HEK293 (cell line): Measurements from ENCODE around the gene CCDC9.

Experiments used
- CTCF ChIA-PET: fragments of 350-600 bp; formaldehyde crosslinking; extraction: SDS; loops from one replicate; lab custom pipeline; 2021; ENCODE audit warnings: antibody characterized with exemption; lab: Yijun Ruan, JAX
- POLR2A ChIA-PET: fragments of 300-600 bp; formaldehyde crosslinking; extraction: SDS; loops from one replicate; lab custom pipeline; 2020; ENCODE audit warnings: antibody characterized with exemption, inconsistent platforms; lab: Yijun Ruan, JAX
- H3K27ac ChIP-seq: fragments of 200-500 bp; sonication (Bioruptor generic); 2 replicates; pipeline ENCODE4 v1.5.1; 2014; ENCODE audit warnings: low read depth, low read length, control low read depth, inconsistent platforms; ENCODE audit errors: extremely low read depth
- H3K36me3 ChIP-seq, 2 experiments: fragments of 200-500 bp in 1 of 2; sonication (Bioruptor generic) in 1 of 2; 1 replicate in 1 of 2; 2 replicates in 1 of 2; pipeline ENCODE4 v1.5.1; 2014 to 2017; ENCODE audit warnings: inconsistent platforms in 2 of 2, low read length in 2 of 2; ENCODE audit not compliant: control insufficient read depth in 2 of 2, insufficient read depth in 1 of 2
- H3K4me1 ChIP-seq: fragments of 200-500 bp; sonication (Bioruptor generic); 2 replicates; pipeline ENCODE4 v1.5.1; 2014; ENCODE audit warnings: mild to moderate bottlenecking, low read length, inconsistent platforms; ENCODE audit not compliant: control insufficient read depth, insufficient read depth
- H3K4me3 ChIP-seq: 2 replicates; pipeline ENCODE4 v1.5.1; 2011; ENCODE audit warnings: low read depth, mild to moderate bottlenecking, control low read depth, low read length, moderate library complexity
- H3K9me3 ChIP-seq: fragments of 200-500 bp; sonication (Bioruptor generic); 2 replicates; pipeline ENCODE4 v1.5.1; 2014; ENCODE audit warnings: low read depth, low read length, inconsistent platforms; ENCODE audit not compliant: control insufficient read depth, insufficient read depth
- GLIS2 ChIP-seq: fragments of 450-650 bp; formaldehyde crosslinking; IDR thresholded peaks from 2 replicates; pipeline ENCODE4 v1.5.1; 2016; ENCODE audit warnings: missing biosample characterization, missing genetic modification characterization
- OVOL3 ChIP-seq: fragments of 450-650 bp; formaldehyde crosslinking; IDR thresholded peaks from 2 replicates; pipeline ENCODE4 v1.5.1; 2016; ENCODE audit warnings: missing biosample characterization, missing genetic modification characterization
- SALL2 ChIP-seq: fragments of 450-650 bp; formaldehyde crosslinking; IDR thresholded peaks from 2 replicates; pipeline ENCODE4 v1.5.0; 2017; ENCODE audit warnings: missing biosample characterization, mild to moderate bottlenecking, missing genetic modification characterization, borderline replicate concordance
- ZEB2 ChIP-seq: fragments of 450-650 bp; formaldehyde crosslinking; IDR thresholded peaks from 2 replicates; pipeline ENCODE4 v1.5.1; 2016; ENCODE audit warnings: missing biosample characterization, missing genetic modification characterization
- ZNF10 ChIP-seq: fragments of 450-650 bp; formaldehyde crosslinking; IDR thresholded peaks from 2 replicates; pipeline ENCODE4 v1.5.1; 2017; ENCODE audit warnings: missing biosample characterization, missing genetic modification characterization
- ZNF114 ChIP-seq: fragments of 450-650 bp; formaldehyde crosslinking; IDR thresholded peaks from 2 replicates; pipeline ENCODE4 v1.5.0; 2017; ENCODE audit warnings: missing biosample characterization, missing genetic modification characterization
- ZNF175 ChIP-seq: fragments of 450-650 bp; formaldehyde crosslinking; IDR thresholded peaks from 2 replicates; pipeline ENCODE4 v1.5.1; 2016; ENCODE audit warnings: missing biosample characterization, missing genetic modification characterization
- ZNF391 ChIP-seq: fragments of 450-650 bp; formaldehyde crosslinking; IDR thresholded peaks from 2 replicates; pipeline ENCODE4 v1.5.1; 2016; ENCODE audit warnings: low read depth, missing biosample characterization, missing genetic modification characterization, borderline replicate concordance
- ZNF416 ChIP-seq: fragments of 450-650 bp; formaldehyde crosslinking; IDR thresholded peaks from 2 replicates; pipeline ENCODE4 v1.5.1; 2016; ENCODE audit warnings: missing biosample characterization, missing genetic modification characterization
- ZNF548 ChIP-seq: fragments of 450-650 bp; formaldehyde crosslinking; IDR thresholded peaks from 2 replicates; pipeline ENCODE4 v1.5.1; 2016; ENCODE audit warnings: missing biosample characterization, missing genetic modification characterization
- ZNF549 ChIP-seq: fragments of 450-650 bp; IDR thresholded peaks from 2 replicates; pipeline ENCODE4 v1.5.1; 2018; ENCODE audit warnings: missing biosample characterization, missing genetic modification characterization, mild to moderate bottlenecking, inconsistent platforms, moderate library complexity
- ZNF621 ChIP-seq: fragments of 450-650 bp; formaldehyde crosslinking; IDR thresholded peaks from 2 replicates; pipeline ENCODE4 v1.5.1; 2017; ENCODE audit warnings: missing biosample characterization, missing genetic modification characterization
- ZNF777 ChIP-seq: fragments of 450-650 bp; formaldehyde crosslinking; IDR thresholded peaks from 2 replicates; pipeline ENCODE4 v1.5.1; 2017; ENCODE audit warnings: missing biosample characterization, missing genetic modification characterization, borderline replicate concordance
- TF ChIP-seq, protein P1 (sequence below): fragments of 450-650 bp; formaldehyde crosslinking; IDR thresholded peaks from 2 replicates; pipeline ENCODE4 v1.5.1; 2017; ENCODE audit warnings: missing biosample characterization, missing genetic modification characterization
- TF ChIP-seq, protein P2 (sequence below): fragments of 450-650 bp; formaldehyde crosslinking; IDR thresholded peaks from 2 replicates; pipeline ENCODE4 v1.5.1; 2016; ENCODE audit warnings: missing biosample characterization, missing genetic modification characterization
- TF ChIP-seq, protein P3 (sequence below): fragments of 450-650 bp; formaldehyde crosslinking; optimal IDR thresholded peaks from 2 replicates; pipeline ENCODE3; 2016; ENCODE audit warnings: missing biosample characterization, mild to moderate bottlenecking, missing genetic modification characterization
- TF ChIP-seq, protein P4 (sequence below): fragments of 450-650 bp; formaldehyde crosslinking; IDR thresholded peaks from 2 replicates; pipeline ENCODE4 v1.5.1; 2016; ENCODE audit warnings: missing biosample characterization, missing genetic modification characterization
- TF ChIP-seq, protein P5 (sequence below): fragments of 450-650 bp; formaldehyde crosslinking; IDR thresholded peaks from 2 replicates; pipeline ENCODE4 v1.5.1; 2016; ENCODE audit warnings: missing biosample characterization, missing genetic modification characterization, borderline replicate concordance
- TF ChIP-seq, protein P6 (sequence below): fragments of 450-650 bp; formaldehyde crosslinking; IDR thresholded peaks from 2 replicates; pipeline ENCODE4 v1.5.1; 2016; ENCODE audit warnings: missing biosample characterization, missing genetic modification characterization, low read depth

Gene CCDC9

DNA sequence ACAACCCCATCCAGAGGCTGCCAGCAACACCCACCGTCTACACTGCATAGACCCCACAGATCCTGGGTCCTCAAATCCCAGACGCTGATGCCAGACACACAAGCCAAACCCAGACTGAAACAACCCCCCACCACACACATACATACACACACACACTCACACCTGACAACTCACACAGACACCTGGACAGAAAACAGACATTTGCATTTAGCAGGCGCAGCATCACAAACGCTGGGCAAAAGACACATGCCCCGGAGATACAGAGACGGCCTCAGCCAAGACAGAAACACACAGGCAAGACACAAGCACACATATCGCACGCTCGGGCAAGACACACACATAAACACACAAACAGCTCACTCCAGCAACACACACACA lies 26.7 kb upstream of the CCDC9 start (continued):
- TF ChIP-seq ZNF777 (tag by site-specific recombination) (no peak), OVOL3 (tag by site-specific recombination) (no peak; the same call in 1 of the 2 replicates), SALL2 (tag by site-specific recombination) (no peak), ZNF114 (no peak), ZNF621 (no peak), ZNF549 (tag by site-specific recombination) (no peak), ZNF391 (tag by site-specific recombination) (no peak), ZNF175 (tag by site-specific recombination) (no peak), ZNF10 (tag by site-specific recombination) (peak; percentile 54; the same call in 1 of the 2 replicates), ZEB2 (tag by site-specific recombination) (peak; percentile 46; the same call in 1 of the 2 replicates)
- TF ChIP-seq, protein P1, sequence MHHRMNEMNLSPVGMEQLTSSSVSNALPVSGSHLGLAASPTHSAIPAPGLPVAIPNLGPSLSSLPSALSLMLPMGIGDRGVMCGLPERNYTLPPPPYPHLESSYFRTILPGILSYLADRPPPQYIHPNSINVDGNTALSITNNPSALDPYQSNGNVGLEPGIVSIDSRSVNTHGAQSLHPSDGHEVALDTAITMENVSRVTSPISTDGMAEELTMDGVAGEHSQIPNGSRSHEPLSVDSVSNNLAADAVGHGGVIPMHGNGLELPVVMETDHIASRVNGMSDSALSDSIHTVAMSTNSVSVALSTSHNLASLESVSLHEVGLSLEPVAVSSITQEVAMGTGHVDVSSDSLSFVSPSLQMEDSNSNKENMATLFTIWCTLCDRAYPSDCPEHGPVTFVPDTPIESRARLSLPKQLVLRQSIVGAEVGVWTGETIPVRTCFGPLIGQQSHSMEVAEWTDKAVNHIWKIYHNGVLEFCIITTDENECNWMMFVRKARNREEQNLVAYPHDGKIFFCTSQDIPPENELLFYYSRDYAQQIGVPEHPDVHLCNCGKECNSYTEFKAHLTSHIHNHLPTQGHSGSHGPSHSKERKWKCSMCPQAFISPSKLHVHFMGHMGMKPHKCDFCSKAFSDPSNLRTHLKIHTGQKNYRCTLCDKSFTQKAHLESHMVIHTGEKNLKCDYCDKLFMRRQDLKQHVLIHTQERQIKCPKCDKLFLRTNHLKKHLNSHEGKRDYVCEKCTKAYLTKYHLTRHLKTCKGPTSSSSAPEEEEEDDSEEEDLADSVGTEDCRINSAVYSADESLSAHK: no peak
- TF ChIP-seq, protein P2, sequence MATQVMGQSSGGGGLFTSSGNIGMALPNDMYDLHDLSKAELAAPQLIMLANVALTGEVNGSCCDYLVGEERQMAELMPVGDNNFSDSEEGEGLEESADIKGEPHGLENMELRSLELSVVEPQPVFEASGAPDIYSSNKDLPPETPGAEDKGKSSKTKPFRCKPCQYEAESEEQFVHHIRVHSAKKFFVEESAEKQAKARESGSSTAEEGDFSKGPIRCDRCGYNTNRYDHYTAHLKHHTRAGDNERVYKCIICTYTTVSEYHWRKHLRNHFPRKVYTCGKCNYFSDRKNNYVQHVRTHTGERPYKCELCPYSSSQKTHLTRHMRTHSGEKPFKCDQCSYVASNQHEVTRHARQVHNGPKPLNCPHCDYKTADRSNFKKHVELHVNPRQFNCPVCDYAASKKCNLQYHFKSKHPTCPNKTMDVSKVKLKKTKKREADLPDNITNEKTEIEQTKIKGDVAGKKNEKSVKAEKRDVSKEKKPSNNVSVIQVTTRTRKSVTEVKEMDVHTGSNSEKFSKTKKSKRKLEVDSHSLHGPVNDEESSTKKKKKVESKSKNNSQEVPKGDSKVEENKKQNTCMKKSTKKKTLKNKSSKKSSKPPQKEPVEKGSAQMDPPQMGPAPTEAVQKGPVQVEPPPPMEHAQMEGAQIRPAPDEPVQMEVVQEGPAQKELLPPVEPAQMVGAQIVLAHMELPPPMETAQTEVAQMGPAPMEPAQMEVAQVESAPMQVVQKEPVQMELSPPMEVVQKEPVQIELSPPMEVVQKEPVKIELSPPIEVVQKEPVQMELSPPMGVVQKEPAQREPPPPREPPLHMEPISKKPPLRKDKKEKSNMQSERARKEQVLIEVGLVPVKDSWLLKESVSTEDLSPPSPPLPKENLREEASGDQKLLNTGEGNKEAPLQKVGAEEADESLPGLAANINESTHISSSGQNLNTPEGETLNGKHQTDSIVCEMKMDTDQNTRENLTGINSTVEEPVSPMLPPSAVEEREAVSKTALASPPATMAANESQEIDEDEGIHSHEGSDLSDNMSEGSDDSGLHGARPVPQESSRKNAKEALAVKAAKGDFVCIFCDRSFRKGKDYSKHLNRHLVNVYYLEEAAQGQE (tag by site-specific recombination): no peak
- TF ChIP-seq, protein P3, sequence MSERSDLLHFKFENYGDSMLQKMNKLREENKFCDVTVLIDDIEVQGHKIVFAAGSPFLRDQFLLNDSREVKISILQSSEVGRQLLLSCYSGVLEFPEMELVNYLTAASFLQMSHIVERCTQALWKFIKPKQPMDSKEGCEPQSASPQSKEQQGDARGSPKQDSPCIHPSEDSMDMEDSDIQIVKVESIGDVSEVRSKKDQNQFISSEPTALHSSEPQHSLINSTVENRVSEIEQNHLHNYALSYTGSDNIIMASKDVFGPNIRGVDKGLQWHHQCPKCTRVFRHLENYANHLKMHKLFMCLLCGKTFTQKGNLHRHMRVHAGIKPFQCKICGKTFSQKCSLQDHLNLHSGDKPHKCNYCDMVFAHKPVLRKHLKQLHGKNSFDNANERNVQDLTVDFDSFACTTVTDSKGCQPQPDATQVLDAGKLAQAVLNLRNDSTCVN (tag by site-specific recombination): no peak
- TF ChIP-seq, protein P4, sequence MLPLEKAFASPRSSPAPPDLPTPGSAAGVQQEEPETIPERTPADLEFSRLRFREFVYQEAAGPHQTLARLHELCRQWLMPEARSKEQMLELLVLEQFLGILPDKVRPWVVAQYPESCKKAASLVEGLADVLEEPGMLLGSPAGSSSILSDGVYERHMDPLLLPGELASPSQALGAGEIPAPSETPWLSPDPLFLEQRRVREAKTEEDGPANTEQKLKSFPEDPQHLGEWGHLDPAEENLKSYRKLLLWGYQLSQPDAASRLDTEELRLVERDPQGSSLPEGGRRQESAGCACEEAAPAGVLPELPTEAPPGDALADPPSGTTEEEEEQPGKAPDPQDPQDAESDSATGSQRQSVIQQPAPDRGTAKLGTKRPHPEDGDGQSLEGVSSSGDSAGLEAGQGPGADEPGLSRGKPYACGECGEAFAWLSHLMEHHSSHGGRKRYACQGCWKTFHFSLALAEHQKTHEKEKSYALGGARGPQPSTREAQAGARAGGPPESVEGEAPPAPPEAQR (tag by site-specific recombination): no peak
- TF ChIP-seq, all 188 proteins: peak for 15

DNA sequence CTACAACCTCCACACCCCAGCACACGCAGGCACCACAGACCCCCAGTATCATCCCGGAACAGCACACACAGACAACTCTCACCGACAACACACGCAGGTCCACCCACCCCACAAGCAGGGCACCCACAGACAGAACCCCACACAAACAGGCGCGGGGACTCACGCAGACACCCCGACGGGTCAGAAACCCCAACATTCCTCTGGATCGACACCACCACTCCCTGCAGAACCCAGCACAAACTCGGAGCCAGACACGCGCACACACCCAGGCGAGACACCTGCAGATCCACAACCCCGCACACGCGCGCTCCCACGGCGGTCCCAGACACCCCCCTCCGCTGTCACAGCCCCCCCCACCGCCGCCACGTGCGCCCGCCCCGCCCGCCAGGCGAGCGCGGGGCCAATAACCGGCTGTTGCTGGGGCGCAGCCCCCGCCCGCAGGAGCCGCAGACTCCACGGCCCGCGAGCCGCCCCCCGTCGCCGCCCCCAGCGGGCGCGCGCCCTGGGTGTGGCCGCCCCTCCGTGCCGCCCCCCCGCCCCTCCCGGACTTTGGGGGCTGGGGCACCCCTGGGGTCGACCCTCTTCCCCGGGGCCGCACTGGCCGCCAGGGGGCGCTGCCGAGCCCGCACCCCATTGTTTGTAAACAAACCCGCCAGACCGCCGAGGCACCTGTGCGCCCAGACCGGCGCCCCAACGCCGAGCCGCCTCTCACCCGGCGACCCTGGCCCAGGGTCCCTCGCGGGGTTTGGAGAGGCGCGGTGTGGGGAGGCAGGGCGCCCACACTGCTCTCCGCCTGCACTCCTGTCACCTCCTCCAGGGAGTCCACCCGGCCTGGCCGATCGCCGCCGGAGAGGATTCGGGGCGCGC lies 26.0 kb upstream of the CCDC9 start:
- peaks cover 3 to 4% of the 10 kb centered on the region in 2 experiments; a peak in 2 of 3 replicates for H3K36me3 ChIP-seq
- peak overlapping the region; percentile 91 for H3K4me3 ChIP-seq
- H3K4me1 ChIP-seq: peaks cover 29% of the 10 kb centered on the region
- no peaks in the 10 kb centered on the region for H3K9me3 ChIP-seq
- POLR2A ChIA-PET: interaction anchor here (0.5 to 6.8 kb wide), 5 partner anchors 14 to 117 kb away, joined by 3 to 112 read pairs (median 5); partner anchors contain the start of gene ZC3H4
- CTCF ChIA-PET: interaction anchor here (1.8 to 7.6 kb wide), 2 partner anchors 17 to 20 kb away, joined by 10 to 86 read pairs; no protein-coding TSS in a partner anchor
- peak overlapping the region; percentile 85 for H3K27ac ChIP-seq
- TF ChIP-seq, protein P5, sequence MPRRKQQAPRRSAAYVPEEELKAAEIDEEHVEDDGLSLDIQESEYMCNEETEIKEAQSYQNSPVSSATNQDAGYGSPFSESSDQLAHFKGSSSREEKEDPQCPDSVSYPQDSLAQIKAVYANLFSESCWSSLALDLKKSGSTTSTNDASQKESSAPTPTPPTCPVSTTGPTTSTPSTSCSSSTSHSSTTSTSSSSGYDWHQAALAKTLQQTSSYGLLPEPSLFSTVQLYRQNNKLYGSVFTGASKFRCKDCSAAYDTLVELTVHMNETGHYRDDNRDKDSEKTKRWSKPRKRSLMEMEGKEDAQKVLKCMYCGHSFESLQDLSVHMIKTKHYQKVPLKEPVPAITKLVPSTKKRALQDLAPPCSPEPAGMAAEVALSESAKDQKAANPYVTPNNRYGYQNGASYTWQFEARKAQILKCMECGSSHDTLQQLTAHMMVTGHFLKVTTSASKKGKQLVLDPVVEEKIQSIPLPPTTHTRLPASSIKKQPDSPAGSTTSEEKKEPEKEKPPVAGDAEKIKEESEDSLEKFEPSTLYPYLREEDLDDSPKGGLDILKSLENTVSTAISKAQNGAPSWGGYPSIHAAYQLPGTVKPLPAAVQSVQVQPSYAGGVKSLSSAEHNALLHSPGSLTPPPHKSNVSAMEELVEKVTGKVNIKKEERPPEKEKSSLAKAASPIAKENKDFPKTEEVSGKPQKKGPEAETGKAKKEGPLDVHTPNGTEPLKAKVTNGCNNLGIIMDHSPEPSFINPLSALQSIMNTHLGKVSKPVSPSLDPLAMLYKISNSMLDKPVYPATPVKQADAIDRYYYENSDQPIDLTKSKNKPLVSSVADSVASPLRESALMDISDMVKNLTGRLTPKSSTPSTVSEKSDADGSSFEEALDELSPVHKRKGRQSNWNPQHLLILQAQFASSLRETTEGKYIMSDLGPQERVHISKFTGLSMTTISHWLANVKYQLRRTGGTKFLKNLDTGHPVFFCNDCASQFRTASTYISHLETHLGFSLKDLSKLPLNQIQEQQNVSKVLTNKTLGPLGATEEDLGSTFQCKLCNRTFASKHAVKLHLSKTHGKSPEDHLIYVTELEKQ: 0 out of 2 replicates have a peak, but pooled peaks have one; percentile 6
- TF ChIP-seq, protein P6, sequence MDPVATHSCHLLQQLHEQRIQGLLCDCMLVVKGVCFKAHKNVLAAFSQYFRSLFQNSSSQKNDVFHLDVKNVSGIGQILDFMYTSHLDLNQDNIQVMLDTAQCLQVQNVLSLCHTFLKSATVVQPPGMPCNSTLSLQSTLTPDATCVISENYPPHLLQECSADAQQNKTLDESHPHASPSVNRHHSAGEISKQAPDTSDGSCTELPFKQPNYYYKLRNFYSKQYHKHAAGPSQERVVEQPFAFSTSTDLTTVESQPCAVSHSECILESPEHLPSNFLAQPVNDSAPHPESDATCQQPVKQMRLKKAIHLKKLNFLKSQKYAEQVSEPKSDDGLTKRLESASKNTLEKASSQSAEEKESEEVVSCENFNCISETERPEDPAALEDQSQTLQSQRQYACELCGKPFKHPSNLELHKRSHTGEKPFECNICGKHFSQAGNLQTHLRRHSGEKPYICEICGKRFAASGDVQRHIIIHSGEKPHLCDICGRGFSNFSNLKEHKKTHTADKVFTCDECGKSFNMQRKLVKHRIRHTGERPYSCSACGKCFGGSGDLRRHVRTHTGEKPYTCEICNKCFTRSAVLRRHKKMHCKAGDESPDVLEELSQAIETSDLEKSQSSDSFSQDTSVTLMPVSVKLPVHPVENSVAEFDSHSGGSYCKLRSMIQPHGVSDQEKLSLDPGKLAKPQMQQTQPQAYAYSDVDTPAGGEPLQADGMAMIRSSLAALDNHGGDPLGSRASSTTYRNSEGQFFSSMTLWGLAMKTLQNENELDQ (tag by site-specific recombination): no peak
- TF ChIP-seq ZNF416 (tag by site-specific recombination) (no peak), ZNF548 (no peak), GLIS2 (tag by site-specific recombination) (peak; percentile 86)
